Parathyroid adenoma (tissue), 2 donors: Measurements from ENCODE around the gene ASB8.

Source experiments
- H2AFZ ChIP-seq: fragments of 300-600 bp; sonication (generic); one replicate; pipeline ENCODE4 v1.7.0; 2017; ENCODE audit warnings: antibody characterized with exemption, mild to moderate bottlenecking
- H3K27ac ChIP-seq: fragments of 300-600 bp; sonication (generic); one replicate; pipeline ENCODE4 v1.7.0; 2017
- H3K27me3 ChIP-seq: fragments of 300-600 bp; sonication (generic); one replicate; pipeline ENCODE4 v1.7.0; 2017; ENCODE audit warnings: low read length; ENCODE audit not compliant: control insufficient read depth, insufficient read depth
- H3K36me3 ChIP-seq: fragments of 300-600 bp; sonication (generic); one replicate; pipeline ENCODE4 v1.7.0; 2017; ENCODE audit warnings: low read length; ENCODE audit not compliant: control insufficient read depth, insufficient read depth
- H3K4me1 ChIP-seq: fragments of 300-600 bp; sonication (generic); one replicate; pipeline ENCODE4 v1.7.0; 2017; ENCODE audit warnings: control low read depth
- H3K4me2 ChIP-seq: fragments of 300-600 bp; sonication (generic); one replicate; pipeline ENCODE4 v1.7.0; 2017; ENCODE audit warnings: low read length
- H3K4me3 ChIP-seq: fragments of 300-600 bp; sonication (generic); one replicate; pipeline ENCODE4 v1.7.0; 2017; ENCODE audit warnings: low read depth, low read length
- H3K79me2 ChIP-seq: fragments of 300-600 bp; sonication (generic); one replicate; pipeline ENCODE4 v1.7.0; 2017; ENCODE audit warnings: control low read depth
- H3K9ac ChIP-seq: fragments of 300-600 bp; sonication (generic); one replicate; pipeline ENCODE4 v1.7.0; 2017; ENCODE audit warnings: mild to moderate bottlenecking
- H3K9me3 ChIP-seq: fragments of 300-600 bp; sonication (generic); one replicate; pipeline ENCODE4 v1.7.0; 2017; ENCODE audit warnings: low read length; ENCODE audit not compliant: control insufficient read depth
- CTCF ChIP-seq: fragments of 300-600 bp; sonication (generic); IDR thresholded peaks from one replicate; pipeline ENCODE4 v1.7.0; 2017; ENCODE audit warnings: antibody characterized with exemption, mild to moderate bottlenecking
- donor health status: primary hyperparathyroidism.

ASB8 gene

GRCh38 chr12:48135027-48135426, 22.3 kb downstream of the ASB8 start:
- H3K36me3 ChIP-seq: no peaks in the 10 kb centered on the region
- no peak overlapping the region for H3K4me2 ChIP-seq
- H3K4me3 ChIP-seq: no peak overlapping the region
- H3K4me1 ChIP-seq: no peaks in the 10 kb centered on the region
- H3K79me2 ChIP-seq: no peaks in the 10 kb centered on the region
- no peak overlapping the region for H3K27ac ChIP-seq
- H3K9me3 ChIP-seq: no peaks in the 10 kb centered on the region
- H3K27me3 ChIP-seq: no peaks in the 10 kb centered on the region
- no peak overlapping the region for H2AFZ ChIP-seq
- no peak for TF ChIP-seq CTCF
- no peak overlapping the region for H3K9ac ChIP-seq

DNA sequence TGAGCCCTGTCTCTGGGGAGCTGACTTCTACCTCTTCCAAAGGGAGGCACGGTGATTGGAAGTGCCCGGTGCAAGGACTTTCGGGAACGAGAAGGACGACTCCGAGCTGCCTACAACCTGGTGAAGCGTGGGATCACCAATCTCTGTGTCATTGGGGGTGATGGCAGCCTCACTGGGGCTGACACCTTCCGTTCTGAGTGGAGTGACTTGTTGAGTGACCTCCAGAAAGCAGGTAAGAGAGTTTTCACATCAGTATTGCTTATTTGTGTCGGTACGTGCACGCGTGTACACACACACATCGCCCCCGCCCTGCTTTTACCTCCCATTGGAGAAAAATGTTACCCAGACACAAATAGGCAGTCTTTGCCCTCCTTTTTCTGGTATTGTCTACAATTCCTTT, 24.5 kb downstream of the ASB8 start:
- H3K79me2 ChIP-seq: no peaks in the 10 kb centered on the region
- TF ChIP-seq CTCF: no peak
- H3K9ac ChIP-seq: no peak overlapping the region
- H3K4me3 ChIP-seq: no peak overlapping the region
- no peak overlapping the region for H3K27ac ChIP-seq
- no peaks in the 10 kb centered on the region for H3K9me3 ChIP-seq
- no peaks in the 10 kb centered on the region for H3K27me3 ChIP-seq
- no peak overlapping the region for H3K4me2 ChIP-seq
- H3K36me3 ChIP-seq: no peaks in the 10 kb centered on the region
- no peaks in the 10 kb centered on the region for H3K4me1 ChIP-seq
- H2AFZ ChIP-seq: no peak overlapping the region

- no peak overlapping the region for H3K4me2 ChIP-seq
- no peaks in the 10 kb centered on the region for H3K9me3 ChIP-seq
- H2AFZ ChIP-seq: no peak overlapping the region
- H3K79me2 ChIP-seq: no peaks in the 10 kb centered on the region
- H3K36me3 ChIP-seq: no peaks in the 10 kb centered on the region
- no peak overlapping the region for H3K9ac ChIP-seq
- no peaks in the 10 kb centered on the region for H3K4me1 ChIP-seq
- H3K27me3 ChIP-seq: no peaks in the 10 kb centered on the region
- no peak overlapping the region for H3K27ac ChIP-seq
- no peak for TF ChIP-seq CTCF
- no peak overlapping the region for H3K4me3 ChIP-seq
These were observed 25.8 kb downstream of the ASB8 start for GRCh38 chr12:48131517-48131916.

- no peaks in the 10 kb centered on the region for H3K36me3 ChIP-seq
- no peak overlapping the region for H3K27ac ChIP-seq
- H3K79me2 ChIP-seq: no peaks in the 10 kb centered on the region
- H3K27me3 ChIP-seq: no peaks in the 10 kb centered on the region
- TF ChIP-seq CTCF: no peak
- no peak overlapping the region for H3K4me3 ChIP-seq
- no peak overlapping the region for H2AFZ ChIP-seq
- no peaks in the 10 kb centered on the region for H3K4me1 ChIP-seq
- no peak overlapping the region for H3K4me2 ChIP-seq
- no peaks in the 10 kb centered on the region for H3K9me3 ChIP-seq
- no peak overlapping the region for H3K9ac ChIP-seq
These were observed 27.9 kb downstream of the ASB8 start for GRCh38 chr12:48129376-48129775.

DNA sequence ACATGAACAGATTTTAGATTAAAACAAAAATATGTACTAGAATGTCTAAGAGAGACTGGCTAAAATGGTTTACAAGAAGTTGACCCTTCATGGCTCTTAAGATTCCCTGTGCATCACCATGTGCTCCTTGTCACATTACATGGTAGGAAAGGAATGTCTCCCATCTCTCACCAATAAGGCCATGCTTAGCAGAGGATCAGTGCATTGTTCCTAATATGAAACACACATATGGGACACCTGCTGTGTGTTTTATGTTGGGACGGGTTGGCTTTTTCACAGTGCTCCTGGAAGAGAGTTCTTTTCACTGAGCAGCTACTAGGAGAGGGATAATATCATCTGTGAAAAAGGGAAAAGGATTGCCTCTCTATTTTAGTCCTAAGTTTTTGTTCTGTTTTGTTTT, 28.5 kb downstream of the ASB8 start:
- H3K27ac ChIP-seq: no peak overlapping the region
- no peaks in the 10 kb centered on the region for H3K27me3 ChIP-seq
- H3K4me1 ChIP-seq: no peaks in the 10 kb centered on the region
- no peak for TF ChIP-seq CTCF
- H3K9ac ChIP-seq: no peak overlapping the region
- no peak overlapping the region for H2AFZ ChIP-seq
- no peaks in the 10 kb centered on the region for H3K79me2 ChIP-seq
- H3K9me3 ChIP-seq: no peaks in the 10 kb centered on the region
- H3K4me3 ChIP-seq: no peak overlapping the region
- no peaks in the 10 kb centered on the region for H3K36me3 ChIP-seq
- no peak overlapping the region for H3K4me2 ChIP-seq
